IMR-90 (cell line): ENCODE results near the gene PITRM1. TPM values are rescaled to one million over a fixed set of nuclear protein-coding genes. Genes with fewer than 3 reads are reported as not detected.

Source experiments
- ATAC-seq: fragments of 200-7000 bp; cut with Tn5 transposase; 2 replicates; pipeline ENCODE4 v1.9.1; 2020; ENCODE audit warnings: low read depth, mild to moderate bottlenecking, moderate library complexity
- BruUV-seq: library from RNA; stranded (reverse); fragments of 400-500 nt; replicated peaks from 2 replicates; lab custom pipeline; 2021; lab: Mats Ljungman, UMichigan
- CTCF ChIA-PET: fragments of 300-600 bp; formaldehyde crosslinking; extraction: SDS; loops from one replicate; lab custom pipeline; 2021; ENCODE audit warnings: antibody characterized with exemption; lab: Yijun Ruan, JAX
- POLR2A ChIA-PET: fragments of 300-600 bp; sonication (Branson Sonifier 250); formaldehyde crosslinking; loops from one replicate; lab custom pipeline; 2022; ENCODE audit warnings: antibody characterized with exemption; ENCODE audit not compliant: unreplicated experiment; lab: Charles Lee
- DNase-seq: peaks from one replicate; pipeline ENCODE4 v3.0.0; 2013
- H2AFZ ChIP-seq: replicated peaks from 2 replicates; pipeline ENCODE3; 2013; ENCODE audit warnings: low read length, mild to moderate bottlenecking; ENCODE audit not compliant: poor library complexity
- H2AK5ac ChIP-seq: 2 replicates; pipeline ENCODE4 v1.6.1; 2013; ENCODE audit warnings: low read depth, low read length, inconsistent platforms
- H2AK9ac ChIP-seq: replicated peaks from 2 replicates; pipeline ENCODE3; 2013; ENCODE audit warnings: mild to moderate bottlenecking, low read depth, low read length, moderate library complexity; ENCODE audit not compliant: poor library complexity
- H2BK120ac ChIP-seq: 2 replicates; pipeline ENCODE4 v1.6.1; 2013; ENCODE audit warnings: low read depth, low read length, inconsistent platforms
- H2BK15ac ChIP-seq: 3 replicates; pipeline ENCODE4 v1.6.1; 2013; ENCODE audit warnings: low read depth, low read length, inconsistent platforms
- H2BK20ac ChIP-seq: 2 replicates; pipeline ENCODE4 v1.6.1; 2013; ENCODE audit warnings: low read depth, mild to moderate bottlenecking, inconsistent platforms, low read length, moderate library complexity
- H2BK5ac ChIP-seq: 2 replicates; pipeline ENCODE4 v1.6.1; 2013; ENCODE audit warnings: mild to moderate bottlenecking, low read depth, low read length, inconsistent platforms; ENCODE audit not compliant: poor library complexity, severe bottlenecking
- H3K14ac ChIP-seq: replicated peaks from 2 replicates; pipeline ENCODE4 v1.6.1; 2013; ENCODE audit warnings: low read depth, low read length, inconsistent platforms
- H3K18ac ChIP-seq: 2 replicates; pipeline ENCODE4 v1.6.1; 2013; ENCODE audit warnings: low read depth, low read length, control low read depth
- H3K23ac ChIP-seq: 2 replicates; pipeline ENCODE4 v1.6.1; 2013; ENCODE audit warnings: low read depth, low read length, inconsistent platforms
- H3K27ac ChIP-seq: 2 replicates; pipeline ENCODE4 v1.5.1; 2013; ENCODE audit warnings: mild to moderate bottlenecking, control low read depth, low read length; ENCODE audit not compliant: insufficient read depth
- H3K27me3 ChIP-seq: 2 replicates; pipeline ENCODE4 v1.6.1; 2013; ENCODE audit warnings: low read length; ENCODE audit not compliant: control insufficient read depth, insufficient read depth
- H3K36me3 ChIP-seq: 2 replicates; pipeline ENCODE4 v1.6.1; 2013; ENCODE audit warnings: low read length, mixed read lengths; ENCODE audit not compliant: control insufficient read depth, insufficient read depth
- H3K4ac ChIP-seq: 2 replicates; pipeline ENCODE4 v1.6.1; 2013; ENCODE audit warnings: low read depth, low read length, inconsistent platforms
- H3K4me1 ChIP-seq: 2 replicates; pipeline ENCODE4 v1.6.1; 2013; ENCODE audit warnings: low read length, mixed read lengths; ENCODE audit not compliant: control insufficient read depth, insufficient read depth
- H3K4me2 ChIP-seq: 2 replicates; pipeline ENCODE4 v1.6.1; 2013; ENCODE audit warnings: low read depth, mild to moderate bottlenecking, control low read depth, low read length, moderate library complexity
- H3K4me3 ChIP-seq: 2 replicates; pipeline ENCODE4 v1.5.1; 2013; ENCODE audit warnings: low read depth, mild to moderate bottlenecking, control low read depth, low read length, moderate library complexity; ENCODE audit not compliant: insufficient read depth
- H3K56ac ChIP-seq: 2 replicates; pipeline ENCODE4 v1.6.1; 2013; ENCODE audit warnings: low read length, inconsistent platforms; ENCODE audit not compliant: insufficient read depth; ENCODE audit errors: extremely low read depth
- H3K79me1 ChIP-seq, 2 experiments: 2 replicates each; pipeline ENCODE4 v1.6.1; 2013; ENCODE audit warnings: low read length in 2 of 2, inconsistent platforms in 1 of 2, low read depth in 1 of 2
- H3K9ac ChIP-seq: 2 replicates; pipeline ENCODE4 v1.6.1; 2013; ENCODE audit warnings: low read depth, low read length, control low read depth
- H3K9me1 ChIP-seq: 2 replicates; pipeline ENCODE4 v1.6.1; 2013; ENCODE audit warnings: low read length, inconsistent platforms; ENCODE audit not compliant: insufficient read depth
- H3K9me3 ChIP-seq: 2 replicates; pipeline ENCODE4 v1.6.1; 2013; ENCODE audit warnings: low read length; ENCODE audit not compliant: control insufficient read depth, insufficient read depth
- H4K20me1 ChIP-seq: 2 replicates; pipeline ENCODE4 v1.6.1; 2013; ENCODE audit warnings: low read length, inconsistent platforms; ENCODE audit not compliant: insufficient read depth
- H4K5ac ChIP-seq: 2 replicates; pipeline ENCODE4 v1.6.1; 2013; ENCODE audit warnings: mild to moderate bottlenecking, low read depth, low read length, control low read depth
- H4K8ac ChIP-seq, 2 experiments: 2 replicates each; pipeline ENCODE4 v1.6.1; 2013; ENCODE audit warnings: low read depth in 2 of 2, low read length in 2 of 2, control low read depth in 1 of 2, inconsistent platforms in 1 of 2
- H4K91ac ChIP-seq: 2 replicates; pipeline ENCODE4 v1.6.1; 2013; ENCODE audit warnings: low read depth, low read length, inconsistent platforms; ENCODE audit not compliant: insufficient read depth
- CHD1 ChIP-seq: IDR thresholded peaks from 2 replicates; pipeline ENCODE4 v1.6.1; 2012; ENCODE audit warnings: low read depth, low read length, improper control_type of control experiment
- FOS ChIP-seq: fragments of 150-350 bp; IDR thresholded peaks from 2 replicates; pipeline ENCODE4 v1.6.1; 2016; ENCODE audit warnings: low read depth, low read length
- MAFK ChIP-seq: IDR thresholded peaks from 2 replicates; pipeline ENCODE4 v1.6.1; 2012; ENCODE audit warnings: low read depth, low read length, improper control_type of control experiment
- MXI1 ChIP-seq: IDR thresholded peaks from 2 replicates; pipeline ENCODE4 v1.6.1; 2012; ENCODE audit warnings: low read depth, mild to moderate bottlenecking, low read length, moderate library complexity, borderline replicate concordance
- NFE2L2 ChIP-seq: fragments of 150-350 bp; IDR thresholded peaks from 2 replicates; pipeline ENCODE4 v1.6.1; 2016; ENCODE audit warnings: low read depth, mild to moderate bottlenecking, low read length
- RCOR1 ChIP-seq: IDR thresholded peaks from 2 replicates; pipeline ENCODE4 v1.6.1; 2012; ENCODE audit warnings: mild to moderate bottlenecking, low read length, improper control_type of control experiment; ENCODE audit not compliant: insufficient replicate concordance
- RFX5 ChIP-seq: IDR thresholded peaks from 2 replicates; pipeline ENCODE4 v1.8.0; 2012; ENCODE audit warnings: low read depth, mild to moderate bottlenecking, low read length, moderate library complexity
- SMC3 ChIP-seq: fragments of 150-350 bp; IDR thresholded peaks from 2 replicates; pipeline ENCODE4 v1.6.1; 2016; ENCODE audit warnings: low read depth, mild to moderate bottlenecking, antibody characterized with exemption, low read length, moderate library complexity
- USF2 ChIP-seq: fragments of 150-350 bp; IDR thresholded peaks from 2 replicates; pipeline ENCODE4 v1.6.1; 2017; ENCODE audit warnings: mild to moderate bottlenecking, antibody characterized with exemption, low read length, low read depth
- WGBS, 2 experiments: methylation state at CpG; one replicate each; pipeline versions ENCODE4 v1.1.5 to v1.1.7; 2013; ENCODE audit warnings: missing lambda C conversion rate in 2 of 2; ENCODE audit not compliant: insufficient read length in 1 of 2; ENCODE audit errors: extremely low coverage in 2 of 2; 5-methylcytosine and 5-hydroxymethylcytosine counted together
- dilution Hi-C: fragments of 300-500 bp; cut with HindIII; formaldehyde crosslinking; loops from one replicate; pipeline ENCODE4 v1.14.3; 2018; ENCODE audit warnings: low sequenced_read_pairs; ENCODE audit not compliant: unreplicated experiment
- in situ Hi-C: fragments of 300-500 bp; cut with MboI; formaldehyde crosslinking; loops from 3 replicates; pipeline ENCODE4 v1.14.3; 2019; ENCODE audit warnings: low sequenced_read_pairs, inconsistent platforms, mixed read lengths
- intact Hi-C: fragments of 100-400 bp; cut with micrococcal nuclease; formaldehyde crosslinking; loops from 2 replicates; pipeline ENCODE4 v1.10.0; 2022
- polyA plus RNA-seq, 3 experiments: library from polyadenylated mRNA; depleted of rRNA; stranded (reverse); fragments of >200 nt; gene quantifications; 2 replicates each; pipeline ENCODE4 v1.2.3, GENCODE V29; 2012; ENCODE audit warnings: low replicate concordance in 1 of 3
- total RNA-seq: library from RNA; depleted of rRNA; stranded (reverse); fragments of >200 nt; gene quantifications from 2 replicates; pipeline ENCODE4 v1.2.3, GENCODE V29; 2012
- TF ChIP-seq, protein P1 (sequence below): fragments of 150-350 bp; IDR thresholded peaks from 2 replicates; pipeline ENCODE4 v1.6.1; 2016; ENCODE audit warnings: low read depth, mild to moderate bottlenecking, low read length, moderate library complexity, borderline replicate concordance

PITRM1 gene
- total and polyA plus RNA-seq, 2 of the 4 experiments (the other 2 are of a cell fraction): 97.1 to 124 TPM

DNA sequence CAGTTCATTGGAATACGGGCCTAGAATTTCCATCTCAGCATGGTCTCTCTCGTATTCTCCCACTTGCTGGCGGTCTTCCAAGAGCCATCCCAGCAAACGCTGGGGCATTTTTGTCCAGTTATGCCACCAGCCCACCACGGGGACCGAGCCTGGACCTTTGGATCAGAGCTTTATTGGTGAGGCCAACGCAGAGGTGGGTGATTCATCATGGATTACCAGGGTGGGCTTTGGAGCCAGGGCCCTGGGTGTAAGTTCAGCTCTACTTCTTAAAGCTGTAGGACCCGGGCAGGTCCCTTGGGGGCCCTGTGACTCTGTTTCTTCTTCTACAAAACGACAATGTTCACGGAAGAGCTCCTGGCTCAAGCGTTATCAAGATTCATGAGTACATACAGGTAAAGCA, 22.7 kb upstream of the PITRM1 start:
- Histone ChIP-seq H3K9me1 (peaks cover 4% of the 10 kb centered on the region), H3K14ac (no peak overlapping the region), H2AK5ac (no peak overlapping the region; the same call in 1 of the 2 replicates), H3K4me2 (no peak overlapping the region), H2BK20ac (0 out of 2 replicates have a peak overlapping the region, but pooled peaks have one; percentile 59), H3K4ac (peak overlapping the region; percentile 15; the same call in 1 of the 2 replicates), H3K9ac (no peak overlapping the region), H4K20me1 (no peaks in the 10 kb centered on the region), H3K27ac (no peak overlapping the region), H3K18ac (no peak overlapping the region), H3K36me3 (no peaks in the 10 kb centered on the region), H2BK120ac (no peak overlapping the region), H4K5ac (no peak overlapping the region), H3K56ac (no peak overlapping the region), H4K91ac (no peak overlapping the region), H4K8ac (no peak overlapping the region), H3K9me3 (no peaks in the 10 kb centered on the region), H3K4me1 (peaks cover 10% of the 10 kb centered on the region), H2AK9ac (no peak overlapping the region), H3K79me1 (0 out of 4 replicates have a peak, but pooled peaks cover 0 to 5% of the 10 kb centered on the region in 2 experiments), H3K23ac (no peak overlapping the region), H3K27me3 (peaks cover 9% of the 10 kb centered on the region), H3K4me3 (no peak overlapping the region), H2BK5ac (no peak overlapping the region), H2BK15ac (peak overlapping the region; percentile 77; the same call in 1 of the 3 replicates), H2AFZ (no peak overlapping the region)
- intact Hi-C loops: loop anchor here (5.0 to 10.0 kb wide), 3 partner anchors 257 to 1320 kb away; no protein-coding TSS in a partner anchor
- CTCF ChIA-PET: no interaction called here
- TF ChIP-seq RFX5 (no peak), SMC3 (no peak), RCOR1 (no peak), CHD1 (no peak), MXI1 (no peak), USF2 (no peak), NFE2L2 (no peak), FOS (no peak), MAFK (no peak)
- TF ChIP-seq, protein P1, sequence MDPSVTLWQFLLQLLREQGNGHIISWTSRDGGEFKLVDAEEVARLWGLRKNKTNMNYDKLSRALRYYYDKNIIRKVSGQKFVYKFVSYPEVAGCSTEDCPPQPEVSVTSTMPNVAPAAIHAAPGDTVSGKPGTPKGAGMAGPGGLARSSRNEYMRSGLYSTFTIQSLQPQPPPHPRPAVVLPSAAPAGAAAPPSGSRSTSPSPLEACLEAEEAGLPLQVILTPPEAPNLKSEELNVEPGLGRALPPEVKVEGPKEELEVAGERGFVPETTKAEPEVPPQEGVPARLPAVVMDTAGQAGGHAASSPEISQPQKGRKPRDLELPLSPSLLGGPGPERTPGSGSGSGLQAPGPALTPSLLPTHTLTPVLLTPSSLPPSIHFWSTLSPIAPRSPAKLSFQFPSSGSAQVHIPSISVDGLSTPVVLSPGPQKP: no peak
- dilution Hi-C loops: no loop called here
- no TSS peak for BruUV-seq
- POLR2A ChIA-PET: no interaction called here
- in situ Hi-C loops: loop anchor here (10.0 kb wide), 2 partner anchors 580 to 1570 kb away; no protein-coding TSS in a partner anchor
- WGBS, 2 experiments: 86% methylated on average over 4 of the region's 11 CpGs; no CpG with 5 or more reads in 1 of the 2 experiments
- DNase-seq (no peak), ATAC-seq (no peak)
